ENCODE measurements around the gene PCED1A. TPM values are rescaled to one million over a fixed set of nuclear protein-coding genes. Genes with fewer than 3 reads are reported as not detected.

PCED1A gene
- total and polyA plus RNA-seq, 9 of the 15 experiments (the other 6 are each of a cell fraction or from before 2014, with no cell fraction given), result 1.5 to 11.5 (median 5.9) TPM

GRCh38 chr20:2873010-2873746, 32.7 kb upstream of the PCED1A start, which contains the start of gene PTPRA (continued):
- TF ChIP-seq, protein P1, sequence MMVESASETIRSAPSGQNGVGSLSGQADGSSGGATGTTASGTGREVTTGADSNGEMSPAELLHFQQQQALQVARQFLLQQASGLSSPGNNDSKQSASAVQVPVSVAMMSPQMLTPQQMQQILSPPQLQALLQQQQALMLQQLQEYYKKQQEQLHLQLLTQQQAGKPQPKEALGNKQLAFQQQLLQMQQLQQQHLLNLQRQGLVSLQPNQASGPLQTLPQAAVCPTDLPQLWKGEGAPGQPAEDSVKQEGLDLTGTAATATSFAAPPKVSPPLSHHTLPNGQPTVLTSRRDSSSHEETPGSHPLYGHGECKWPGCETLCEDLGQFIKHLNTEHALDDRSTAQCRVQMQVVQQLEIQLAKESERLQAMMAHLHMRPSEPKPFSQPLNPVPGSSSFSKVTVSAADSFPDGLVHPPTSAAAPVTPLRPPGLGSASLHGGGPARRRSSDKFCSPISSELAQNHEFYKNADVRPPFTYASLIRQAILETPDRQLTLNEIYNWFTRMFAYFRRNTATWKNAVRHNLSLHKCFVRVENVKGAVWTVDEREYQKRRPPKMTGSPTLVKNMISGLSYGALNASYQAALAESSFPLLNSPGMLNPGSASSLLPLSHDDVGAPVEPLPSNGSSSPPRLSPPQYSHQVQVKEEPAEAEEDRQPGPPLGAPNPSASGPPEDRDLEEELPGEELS (CRISPR knock-in tag; IDR thresholded peaks at IDR 0.05; ENCODE audit: borderline replicate concordance), result no peak
- TF ChIP-seq CTBP1 (IDR thresholded peaks at IDR 0.05; ENCODE audit: borderline replicate concordance) (peak; percentile 88), ZNF445 (CRISPR knock-in tag; IDR thresholded peaks at IDR 0.05; ENCODE audit: low read depth) (no peak), ELK3 (CRISPR knock-in tag; IDR thresholded peaks at IDR 0.05) (no peak), HDAC2 (IDR thresholded peaks at IDR 0.05) (peak; percentile 92), SMAD2 (IDR thresholded peaks at IDR 0.05; ENCODE audit: low read depth, low read length) (no peak), XRCC5 (IDR thresholded peaks at IDR 0.05; ENCODE audit: low read depth, low read length) (no peak), HNRNPH1 (optimal IDR thresholded peaks at IDR 0.05; ENCODE audit: low read depth, low read length) (no peak)
- TF ChIP-seq, protein P2, sequence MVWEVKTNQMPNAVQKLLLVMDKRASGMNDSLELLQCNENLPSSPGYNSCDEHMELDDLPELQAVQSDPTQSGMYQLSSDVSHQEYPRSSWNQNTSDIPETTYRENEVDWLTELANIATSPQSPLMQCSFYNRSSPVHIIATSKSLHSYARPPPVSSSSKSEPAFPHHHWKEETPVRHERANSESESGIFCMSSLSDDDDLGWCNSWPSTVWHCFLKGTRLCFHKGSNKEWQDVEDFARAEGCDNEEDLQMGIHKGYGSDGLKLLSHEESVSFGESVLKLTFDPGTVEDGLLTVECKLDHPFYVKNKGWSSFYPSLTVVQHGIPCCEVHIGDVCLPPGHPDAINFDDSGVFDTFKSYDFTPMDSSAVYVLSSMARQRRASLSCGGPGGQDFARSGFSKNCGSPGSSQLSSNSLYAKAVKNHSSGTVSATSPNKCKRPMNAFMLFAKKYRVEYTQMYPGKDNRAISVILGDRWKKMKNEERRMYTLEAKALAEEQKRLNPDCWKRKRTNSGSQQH (CRISPR knock-in tag; IDR thresholded peaks at IDR 0.05), result no peak
- TF ChIP-seq, protein P3, sequence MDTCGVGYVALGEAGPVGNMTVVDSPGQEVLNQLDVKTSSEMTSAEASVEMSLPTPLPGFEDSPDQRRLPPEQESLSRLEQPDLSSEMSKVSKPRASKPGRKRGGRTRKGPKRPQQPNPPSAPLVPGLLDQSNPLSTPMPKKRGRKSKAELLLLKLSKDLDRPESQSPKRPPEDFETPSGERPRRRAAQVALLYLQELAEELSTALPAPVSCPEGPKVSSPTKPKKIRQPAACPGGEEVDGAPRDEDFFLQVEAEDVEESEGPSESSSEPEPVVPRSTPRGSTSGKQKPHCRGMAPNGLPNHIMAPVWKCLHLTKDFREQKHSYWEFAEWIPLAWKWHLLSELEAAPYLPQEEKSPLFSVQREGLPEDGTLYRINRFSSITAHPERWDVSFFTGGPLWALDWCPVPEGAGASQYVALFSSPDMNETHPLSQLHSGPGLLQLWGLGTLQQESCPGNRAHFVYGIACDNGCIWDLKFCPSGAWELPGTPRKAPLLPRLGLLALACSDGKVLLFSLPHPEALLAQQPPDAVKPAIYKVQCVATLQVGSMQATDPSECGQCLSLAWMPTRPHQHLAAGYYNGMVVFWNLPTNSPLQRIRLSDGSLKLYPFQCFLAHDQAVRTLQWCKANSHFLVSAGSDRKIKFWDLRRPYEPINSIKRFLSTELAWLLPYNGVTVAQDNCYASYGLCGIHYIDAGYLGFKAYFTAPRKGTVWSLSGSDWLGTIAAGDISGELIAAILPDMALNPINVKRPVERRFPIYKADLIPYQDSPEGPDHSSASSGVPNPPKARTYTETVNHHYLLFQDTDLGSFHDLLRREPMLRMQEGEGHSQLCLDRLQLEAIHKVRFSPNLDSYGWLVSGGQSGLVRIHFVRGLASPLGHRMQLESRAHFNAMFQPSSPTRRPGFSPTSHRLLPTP (IDR thresholded peaks at IDR 0.05; ENCODE audit: borderline replicate concordance, extremely low read depth, insufficient read length), result no peak
